ENCODE results near the gene TEDC2. TPM values are rescaled to one million over a fixed set of nuclear protein-coding genes. Genes with fewer than 3 reads are reported as not detected.
"Not testable (repeated sequence)": the region's sequence is repeated elsewhere in the genome, so short reads cannot be mapped to it uniquely, and the experiment has no call there.

TEDC2 gene
- polyA plus RNA-seq, 4 donors = 8.0 to 13.8 (median 9.1) TPM

- no peak for DNase-seq (ENCODE audit: low read depth in 4 of 4, low spot score in 3 of 4)
Measured at GRCh38 chr16:2437032-2437790, 22.7 kb upstream of the TEDC2 start.

- DNase-seq (ENCODE audit: low read depth in 4 of 4, low spot score in 3 of 4) = no peak
Measured at GRCh38 chr16:2438121-2438520, 21.8 kb upstream of the TEDC2 start.

- DNase-seq (ENCODE audit: low read depth in 4 of 4, low spot score in 3 of 4) = no peak
Measured at GRCh38 chr16:2439598-2439997, 20.3 kb upstream of the TEDC2 start.

DNA sequence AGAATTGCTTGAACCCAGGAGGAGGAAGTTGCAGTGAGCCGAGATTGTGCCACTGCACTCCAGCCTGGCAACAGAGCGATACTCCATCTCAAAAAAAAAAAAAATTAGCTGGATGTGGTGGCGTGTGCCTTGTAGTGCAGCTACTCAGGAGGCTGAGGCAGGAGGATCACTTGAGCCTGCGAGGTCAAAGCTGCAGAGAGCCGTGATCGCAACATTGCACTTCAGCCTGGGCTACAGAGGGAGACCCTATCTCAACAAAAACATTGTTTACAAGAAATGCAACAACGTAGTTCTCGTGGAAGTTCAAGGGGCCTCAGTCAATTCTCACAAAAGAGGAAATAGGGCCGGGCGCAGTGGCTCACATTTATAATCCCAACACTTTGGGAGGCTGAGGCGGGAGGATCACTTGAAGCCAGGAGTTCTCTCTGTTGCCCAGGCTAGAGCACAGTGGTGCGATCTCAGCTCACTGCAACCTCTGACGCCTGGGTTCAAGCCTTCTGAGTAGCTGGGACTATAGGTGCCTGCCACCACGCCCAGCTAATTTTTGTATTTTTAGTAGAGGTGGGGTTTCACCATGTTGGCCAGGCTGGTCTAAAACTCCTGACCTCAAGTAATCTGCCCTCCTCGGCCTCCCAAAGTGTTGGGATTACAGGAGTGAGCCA, 18.6 kb upstream of the TEDC2 start:
- not testable (repeated sequence) for DNase-seq (ENCODE audit: low read depth in 4 of 4, low spot score in 3 of 4)

DNA sequence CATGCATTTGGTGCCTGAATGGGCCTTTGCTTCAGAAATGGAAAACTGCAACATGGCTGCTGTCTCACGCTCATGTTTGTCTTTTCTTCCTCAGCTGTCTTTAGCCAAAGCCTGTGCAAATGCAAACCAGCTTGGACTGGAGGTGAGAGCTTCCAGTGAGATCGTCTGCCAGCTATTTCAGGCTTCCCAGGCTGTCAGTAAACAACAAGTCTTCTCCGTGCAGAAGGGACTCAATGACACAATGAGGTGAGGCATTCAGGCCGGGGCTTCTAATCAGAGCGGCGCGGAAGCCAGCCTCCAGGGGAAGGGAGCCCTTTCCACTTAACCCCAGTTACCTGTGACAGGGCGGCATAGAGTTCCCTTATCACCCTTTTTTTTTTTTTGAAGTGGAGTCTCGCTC, 16.4 kb upstream of the TEDC2 start:
- no peak for DNase-seq (ENCODE audit: low read depth in 4 of 4, low spot score in 3 of 4)

GRCh38 chr16:2447920-2448583, 11.9 kb upstream of the TEDC2 start:
- DNase-seq (ENCODE audit: low read depth in 4 of 4, low spot score in 3 of 4) = no peak

DNA sequence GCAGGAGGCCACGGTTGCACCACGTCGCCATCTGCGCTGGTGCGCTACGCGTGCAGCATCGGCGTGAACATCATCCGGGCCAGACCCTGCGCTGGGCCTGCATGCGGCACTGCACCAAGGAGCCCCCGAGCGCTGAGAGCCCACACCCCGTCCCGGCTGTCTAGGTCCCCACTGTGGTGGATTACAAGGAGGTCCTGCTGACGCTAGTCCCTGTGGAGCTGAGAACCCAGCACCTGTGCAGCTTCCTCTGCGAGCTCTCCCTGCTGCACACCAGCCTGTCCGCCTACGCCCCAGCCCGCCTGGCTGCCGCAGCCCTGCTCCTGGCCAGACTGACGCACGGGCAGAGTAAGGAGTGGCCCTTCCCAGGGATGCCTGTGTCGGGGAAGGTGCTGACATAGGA, 10.8 kb upstream of the TEDC2 start:
- no peak for DNase-seq (ENCODE audit: low read depth in 4 of 4, low spot score in 3 of 4)

DNA sequence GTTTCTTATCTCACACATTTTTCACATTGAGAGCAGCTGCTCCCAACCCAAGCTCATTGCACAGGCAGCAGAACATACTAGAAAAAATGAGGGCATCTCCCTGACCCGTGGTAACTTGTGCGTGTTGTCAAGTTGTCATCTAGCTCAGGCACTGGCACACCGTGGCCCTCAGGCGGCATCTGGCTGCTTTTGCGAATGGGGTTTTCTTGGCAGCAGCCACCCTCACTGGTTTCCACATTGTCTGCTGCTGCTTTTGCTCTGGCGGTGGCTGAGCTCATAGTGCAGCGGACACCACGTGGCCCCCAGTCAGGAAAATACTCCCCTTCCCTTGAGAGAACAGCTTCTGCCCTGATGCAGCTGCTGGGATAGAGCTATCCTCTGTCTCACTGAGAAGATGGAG, 9.4 kb upstream of the TEDC2 start:
- DNase-seq (ENCODE audit: low read depth in 4 of 4, low spot score in 3 of 4) = no peak

DNA sequence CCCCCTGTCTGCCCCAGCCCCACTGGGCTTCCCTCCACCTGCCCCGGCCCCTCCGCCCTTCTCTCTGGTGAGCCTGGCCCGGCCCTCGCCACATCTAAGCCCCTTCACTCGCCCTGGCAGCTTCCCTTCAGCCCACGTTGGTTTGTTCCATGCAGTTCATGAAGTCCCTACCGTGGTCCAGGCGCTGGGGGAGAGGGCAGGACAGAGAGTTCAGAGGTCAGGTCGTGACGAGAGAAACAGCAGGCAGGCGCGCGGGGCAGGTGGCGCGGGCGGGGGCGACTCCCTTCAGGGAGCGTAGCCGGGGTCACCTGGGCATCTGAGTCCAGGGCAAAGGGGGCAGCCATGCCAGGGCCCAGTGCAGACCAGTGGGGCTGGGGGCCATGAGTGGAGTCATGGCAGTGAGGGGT, 8.9 kb upstream of the TEDC2 start:
- no peak for DNase-seq (ENCODE audit: low read depth in 4 of 4, low spot score in 3 of 4)

DNA sequence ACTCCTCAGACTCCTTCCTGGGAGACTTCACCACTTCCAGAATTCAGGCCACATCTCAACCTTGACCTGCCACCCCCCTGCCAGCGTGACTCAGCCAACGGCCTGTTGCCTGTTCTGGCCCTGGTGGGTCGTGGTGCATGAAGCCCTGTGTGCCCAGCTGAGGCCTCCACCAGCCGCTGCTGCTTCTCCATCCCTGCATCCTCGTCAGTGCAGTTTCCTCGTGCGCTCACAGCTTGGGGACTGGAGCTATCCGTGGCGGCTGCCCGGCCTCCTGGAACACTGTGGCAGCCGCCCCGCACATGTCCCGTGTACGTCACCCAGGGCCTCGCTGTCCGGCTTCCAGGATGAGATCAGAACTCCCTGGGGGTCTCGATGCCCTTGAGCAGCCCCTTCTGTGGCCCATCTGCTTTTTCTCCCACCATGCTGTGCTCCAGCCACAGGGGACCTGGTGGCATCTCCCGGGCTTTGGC, 8.0 kb upstream of the TEDC2 start:
- no peak for DNase-seq (ENCODE audit: low read depth in 4 of 4, low spot score in 3 of 4)

DNA sequence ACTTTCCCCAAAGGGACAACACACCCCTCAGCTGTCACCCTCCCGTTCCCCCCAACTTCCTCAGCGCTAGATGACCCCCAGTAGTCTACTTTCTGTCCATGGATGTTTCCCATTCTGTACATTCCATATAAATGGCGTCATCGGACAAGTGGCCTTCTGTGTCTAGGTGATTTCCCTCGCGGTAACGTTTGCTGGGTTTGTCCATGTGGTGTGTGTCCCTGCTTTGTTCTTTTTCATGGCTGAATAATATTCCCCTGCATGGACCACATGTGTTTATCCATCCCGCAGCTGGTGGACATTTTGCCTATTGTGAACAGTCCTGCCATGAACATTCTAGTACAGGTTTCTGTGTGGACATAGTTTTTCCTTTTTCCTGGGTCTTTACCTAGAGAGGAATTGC, 7.3 kb upstream of the TEDC2 start:
- no peak for DNase-seq (ENCODE audit: low read depth in 4 of 4, low spot score in 3 of 4)

DNA sequence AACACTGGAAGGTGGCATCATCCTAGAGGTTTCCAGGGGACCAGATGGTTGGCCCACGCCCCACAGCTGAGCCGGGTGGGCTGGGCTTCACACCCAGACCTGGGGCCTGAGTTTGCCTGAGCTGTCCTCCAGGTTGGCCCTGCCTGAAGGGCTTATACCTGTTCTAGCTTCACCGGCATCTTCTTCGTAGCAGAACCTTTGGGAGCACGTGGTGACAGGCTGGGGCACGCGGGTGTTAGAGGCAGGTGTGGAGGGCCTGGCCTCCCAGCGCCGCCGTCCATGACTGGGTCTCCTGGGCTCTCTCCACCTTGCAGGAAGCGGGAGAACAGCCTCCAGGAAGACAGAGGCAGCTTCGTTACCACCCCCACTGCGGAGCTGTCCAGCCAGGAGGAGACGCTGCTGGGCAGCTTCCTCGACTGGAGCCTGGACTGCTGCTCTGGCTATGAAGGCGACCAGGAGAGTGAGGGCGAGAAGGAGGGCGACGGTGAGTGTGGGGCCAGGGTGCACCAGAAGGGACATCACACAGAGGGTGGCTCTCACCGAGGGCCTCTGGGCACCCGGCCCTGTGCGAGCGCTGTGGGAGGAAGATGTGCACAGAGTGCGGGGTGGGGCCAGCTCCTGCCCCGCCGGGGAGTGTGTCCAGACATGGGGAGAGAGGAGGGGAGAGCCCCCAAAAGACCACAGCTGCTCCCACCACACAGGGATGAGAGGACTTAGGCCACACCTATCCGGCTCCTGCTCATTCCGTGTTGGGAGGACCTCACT, 4.6 kb upstream of the TEDC2 start:
- no peak for DNase-seq (ENCODE audit: low read depth in 4 of 4, low spot score in 3 of 4)

DNA sequence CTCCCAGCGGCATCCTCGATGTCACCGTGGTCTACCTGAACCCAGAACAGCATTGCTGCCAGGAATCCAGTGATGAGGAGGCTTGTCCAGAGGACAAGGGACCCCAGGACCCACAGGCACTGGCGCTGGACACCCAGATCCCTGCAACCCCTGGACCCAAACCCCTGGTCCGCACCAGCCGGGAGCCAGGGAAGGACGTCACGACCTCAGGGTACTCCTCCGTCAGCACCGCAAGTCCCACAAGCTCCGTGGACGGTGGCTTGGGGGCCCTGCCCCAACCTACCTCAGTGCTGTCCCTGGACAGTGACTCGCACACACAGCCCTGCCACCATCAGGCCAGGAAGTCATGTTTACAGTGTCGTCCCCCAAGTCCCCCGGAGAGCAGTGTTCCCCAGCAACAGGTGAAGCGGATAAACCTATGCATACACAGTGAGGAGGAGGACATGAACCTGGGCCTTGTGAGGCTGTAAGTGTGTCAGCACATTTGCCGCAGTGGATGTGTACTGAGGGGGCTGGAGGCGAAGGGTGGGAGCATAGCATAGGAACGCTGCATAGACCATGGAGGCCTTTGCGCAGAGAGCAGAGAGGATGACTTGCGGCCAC, 3.3 kb upstream of the TEDC2 start:
- no peak for DNase-seq (ENCODE audit: low read depth in 4 of 4, low spot score in 3 of 4)

DNA sequence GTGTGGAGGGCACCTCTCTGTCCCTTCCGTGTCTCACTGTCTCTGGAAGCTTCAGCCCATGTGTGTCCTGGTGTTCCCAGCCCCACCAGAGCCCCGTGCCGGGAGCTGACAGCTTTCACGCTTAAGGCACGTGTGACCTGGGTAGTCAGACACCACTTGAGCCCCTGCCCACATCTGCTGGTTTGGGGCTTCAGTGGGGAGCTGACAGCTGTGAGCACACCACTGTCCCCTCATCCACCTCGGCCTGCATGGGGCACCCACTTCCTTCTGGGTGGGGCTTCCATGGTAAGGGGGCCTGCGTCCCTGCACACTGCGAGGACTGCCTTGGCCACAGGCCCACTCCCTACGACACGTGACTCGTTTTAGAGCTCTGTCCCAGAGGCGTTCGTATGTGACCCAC, 2.6 kb upstream of the TEDC2 start:
- no peak for DNase-seq (ENCODE audit: low read depth in 4 of 4, low spot score in 3 of 4)

- DNase-seq (ENCODE audit: low read depth in 4 of 4, low spot score in 3 of 4) = no peak
Measured at GRCh38 chr16:2457946-2458345, 2.0 kb upstream of the TEDC2 start.

GRCh38 chr16:2458887-2459646, 842 bp upstream of the TEDC2 start:
- no peak for DNase-seq (ENCODE audit: low read depth in 4 of 4, low spot score in 3 of 4)

- DNase-seq (ENCODE audit: low read depth in 4 of 4, low spot score in 3 of 4) = no peak
Measured at GRCh38 chr16:2460391-2460713, 443 bp downstream of the TEDC2 start.

DNA sequence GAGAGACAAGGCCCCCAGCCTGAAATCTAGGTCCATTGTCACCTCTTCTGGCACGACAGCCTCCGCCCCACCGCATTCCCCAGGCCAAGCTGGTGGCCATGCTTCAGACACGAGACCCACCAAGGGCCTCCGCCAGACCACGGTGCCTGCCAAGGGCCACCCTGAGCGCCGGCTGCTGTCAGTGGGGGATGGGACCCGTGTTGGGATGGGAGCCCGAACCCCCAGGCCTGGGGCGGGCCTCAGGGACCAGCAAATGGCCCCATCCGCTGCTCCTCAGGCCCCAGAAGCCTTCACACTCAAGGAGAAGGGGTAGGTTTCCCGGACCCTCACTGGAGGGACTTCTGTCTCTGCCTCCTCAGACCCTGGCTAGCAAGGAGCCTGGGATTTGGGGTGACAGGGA, 1.0 kb downstream of the TEDC2 start:
- no peak for DNase-seq (ENCODE audit: low read depth in 4 of 4, low spot score in 3 of 4)

GRCh38 chr16:2462031-2462866, 2.3 kb downstream of the TEDC2 start:
- no peak for DNase-seq (ENCODE audit: low read depth in 4 of 4, low spot score in 3 of 4)

All from right renal pelvis (tissue), 4 donors.